ENCODE results near the gene ZBTB7C. TPM values are rescaled to one million over a fixed set of nuclear protein-coding genes. Genes with fewer than 3 reads are reported as not detected.

The ZBTB7C gene
- total and polyA plus RNA-seq, 4 experiments from 2014 or later = 0.23 TPM; not detected in 3

GRCh38 chr18:48217258-48218250, 191.6 kb downstream of the ZBTB7C start:
- Mint-ChIP-seq H3K4me3 (no peak overlapping the region), H3K27ac (no peak overlapping the region), H3K36me3 (no peaks in the 10 kb centered on the region), H3K4me1 (no peaks in the 10 kb centered on the region), H3K27me3 (peaks cover 1 to 3% of the 10 kb centered on the region in 2 donors), H3K9me3 (no peaks in the 10 kb centered on the region)
- Histone ChIP-seq H3K9me3 (ENCODE audit: control insufficient read depth in 1 of 2, low read length in 2 of 2) (no peaks in the 10 kb centered on the region), H3K36me3 (ENCODE audit: insufficient read depth, low read length) (no peaks in the 10 kb centered on the region), H3K4me1 (ENCODE audit: insufficient read depth, low read length) (peaks cover 8% of the 10 kb centered on the region), H3K27ac (ENCODE audit: low read depth, low read length) (no peak overlapping the region), H3K27me3 (ENCODE audit: insufficient read depth, low read length) (no peaks in the 10 kb centered on the region), H3K4me3 (ENCODE audit: low read length in 2 of 2) (no peak overlapping the region)
- ChIA-PET POLR2A (ENCODE audit: partially characterized antibody) (no interaction called here), CTCF (ENCODE audit: partially characterized antibody) (no interaction called here)
- intact Hi-C loops (cut with micrococcal nuclease) = no loop called here
- DNase-seq = no peak

DNA sequence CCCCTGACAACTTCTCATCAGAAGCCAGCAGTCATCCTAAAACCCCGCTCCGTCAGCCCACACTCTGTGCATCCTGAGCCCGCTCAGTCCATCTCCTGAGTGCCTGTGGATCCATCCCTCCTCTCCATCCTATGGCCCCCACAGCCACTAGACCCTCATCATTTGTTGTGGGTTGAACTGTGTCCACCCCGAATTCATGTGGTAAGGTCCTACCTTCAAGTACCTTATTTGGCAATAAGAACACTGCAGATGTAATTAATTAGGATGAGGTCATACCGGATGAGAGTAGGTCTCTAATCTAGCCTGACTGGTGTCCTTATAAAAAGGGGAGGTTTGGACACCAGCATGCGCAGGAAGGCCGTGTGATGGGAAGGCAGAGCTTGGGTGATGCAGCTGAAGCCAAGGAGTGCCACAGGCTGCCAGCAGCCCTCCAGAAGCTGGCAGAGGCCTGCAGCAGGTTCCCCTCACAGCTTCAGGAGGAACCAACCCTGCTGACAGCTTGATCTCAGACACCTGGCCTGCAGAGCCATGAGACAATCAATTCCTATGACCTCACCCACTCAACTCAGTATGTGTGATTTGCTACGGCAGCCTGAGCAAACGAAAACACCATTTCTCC, 192.4 kb downstream of the ZBTB7C start:
- H3K36me3 ChIP-seq (ENCODE audit: insufficient read depth, low read length) = no peaks in the 10 kb centered on the region
- Mint-ChIP-seq H3K36me3 (no peaks in the 10 kb centered on the region), H3K27me3 (peaks cover 1 to 3% of the 10 kb centered on the region in 2 donors), H3K9me3 (no peaks in the 10 kb centered on the region), H3K27ac (no peak overlapping the region), H3K4me1 (no peaks in the 10 kb centered on the region), H3K4me3 (no peak overlapping the region)
- ChIA-PET CTCF (ENCODE audit: partially characterized antibody) (no interaction called here), POLR2A (ENCODE audit: partially characterized antibody) (no interaction called here)
- H3K4me1 ChIP-seq (ENCODE audit: insufficient read depth, low read length) = peaks cover 3% of the 10 kb centered on the region
- H3K9me3 ChIP-seq (ENCODE audit: control insufficient read depth in 1 of 2, low read length in 2 of 2) = no peaks in the 10 kb centered on the region
- intact Hi-C loops (cut with micrococcal nuclease) = no loop called here
- H3K27ac ChIP-seq (ENCODE audit: low read depth, low read length) = no peak overlapping the region
- no peak for DNase-seq
- no peak overlapping the region for H3K4me3 ChIP-seq (ENCODE audit: low read length in 2 of 2)
- no peaks in the 10 kb centered on the region for H3K27me3 ChIP-seq (ENCODE audit: insufficient read depth, low read length)

DNA sequence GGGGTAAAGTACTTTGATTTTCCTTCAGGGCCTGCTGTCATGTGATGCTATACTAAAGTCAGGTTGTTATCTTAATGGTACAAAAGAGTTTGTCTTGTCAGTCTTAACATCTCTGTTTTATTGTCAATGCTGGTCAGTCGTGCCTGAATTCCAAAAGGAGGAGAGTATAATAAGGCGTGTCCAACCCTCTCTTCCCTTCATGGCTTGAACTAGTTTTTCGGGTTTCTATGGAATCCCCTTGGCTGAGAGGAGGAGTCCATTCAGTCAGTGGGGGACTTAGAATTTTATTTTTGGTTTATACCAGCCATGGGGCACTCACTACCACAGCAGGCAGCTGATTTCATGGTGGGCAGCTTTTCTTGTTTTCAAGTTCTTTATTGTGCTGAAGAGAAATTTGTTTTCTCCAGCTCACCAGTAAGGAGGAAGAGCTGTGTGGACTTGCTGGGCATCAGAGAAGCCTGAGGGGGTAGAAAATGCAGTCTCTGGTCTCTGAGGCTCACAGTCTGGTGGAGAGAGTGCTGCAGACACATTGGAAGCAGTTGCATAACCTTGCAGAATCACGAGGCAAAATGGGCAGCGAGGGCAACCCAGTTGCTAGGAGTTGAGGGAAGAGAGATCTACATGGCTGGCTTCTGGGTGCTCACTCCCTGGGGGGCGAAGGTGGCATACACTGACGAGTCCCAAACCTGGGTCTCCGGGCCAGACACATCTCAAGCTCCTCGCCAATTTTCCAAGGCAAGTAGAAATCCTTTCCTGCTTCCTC, 193.1 kb downstream of the ZBTB7C start:
- intact Hi-C loops (cut with micrococcal nuclease) = no loop called here
- no peaks in the 10 kb centered on the region for H3K4me1 Mint-ChIP-seq
- no peak for DNase-seq
- Histone ChIP-seq H3K27ac (ENCODE audit: low read depth, low read length) (no peak overlapping the region), H3K4me3 (ENCODE audit: low read length in 2 of 2) (no peak overlapping the region), H3K36me3 (ENCODE audit: insufficient read depth, low read length) (no peaks in the 10 kb centered on the region), H3K9me3 (ENCODE audit: control insufficient read depth in 1 of 2, low read length in 2 of 2) (no peaks in the 10 kb centered on the region), H3K27me3 (ENCODE audit: insufficient read depth, low read length) (no peaks in the 10 kb centered on the region), H3K4me1 (ENCODE audit: insufficient read depth, low read length) (no peaks in the 10 kb centered on the region)
- ChIA-PET CTCF (ENCODE audit: partially characterized antibody) (no interaction called here), POLR2A (ENCODE audit: partially characterized antibody) (no interaction called here)
- no peak overlapping the region for H3K4me3 Mint-ChIP-seq
- peaks cover 0 to 4% (median 0%) of the 10 kb centered on the region in 8 donors for H3K9me3 Mint-ChIP-seq
- no peaks in the 10 kb centered on the region for H3K36me3 Mint-ChIP-seq
- peaks cover 1 to 3% of the 10 kb centered on the region in 2 donors for H3K27me3 Mint-ChIP-seq
- H3K27ac Mint-ChIP-seq = no peak overlapping the region

DNA sequence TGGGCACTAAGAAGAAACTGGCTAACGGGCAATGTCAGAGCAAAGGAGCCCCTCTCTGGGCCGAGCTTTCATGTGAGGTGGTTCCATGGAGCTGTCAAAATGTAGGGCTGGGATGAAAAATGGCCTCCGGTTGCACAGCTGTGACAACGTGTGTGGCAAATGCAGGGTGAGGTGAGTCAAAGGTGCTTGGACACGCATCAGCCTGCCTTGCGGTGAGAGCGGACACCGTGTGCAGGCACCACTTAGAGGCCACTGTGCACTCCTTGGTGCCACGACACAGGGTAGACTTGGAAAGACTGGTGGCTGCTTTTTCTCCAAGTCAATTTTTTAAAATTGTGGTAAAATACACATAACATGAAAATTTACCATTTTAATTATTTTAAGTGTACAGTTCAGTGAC, 195.4 kb downstream of the ZBTB7C start:
- intact Hi-C loops (cut with micrococcal nuclease) = no loop called here
- H3K27ac Mint-ChIP-seq = no peak overlapping the region
- CTCF ChIA-PET (ENCODE audit: partially characterized antibody) = no interaction called here

GRCh38 chr18:48208432-48209140, 200.6 kb downstream of the ZBTB7C start:
- no peak for DNase-seq
- H3K9me3 Mint-ChIP-seq = peaks cover 0 to 16% (median under 1%) of the 10 kb centered on the region in 8 donors
- H3K36me3 ChIP-seq (ENCODE audit: insufficient read depth, low read length) = no peaks in the 10 kb centered on the region
- H3K27ac ChIP-seq (ENCODE audit: low read depth, low read length) = no peak overlapping the region
- no peaks in the 10 kb centered on the region for H3K36me3 Mint-ChIP-seq
- no peak overlapping the region for H3K27ac Mint-ChIP-seq
- no peaks in the 10 kb centered on the region for H3K4me1 ChIP-seq (ENCODE audit: insufficient read depth, low read length)
- POLR2A ChIA-PET (ENCODE audit: partially characterized antibody) = no interaction called here
- no peak overlapping the region for H3K4me3 ChIP-seq (ENCODE audit: low read length in 2 of 2)
- intact Hi-C loops (cut with micrococcal nuclease) = no loop called here
- CTCF ChIA-PET (ENCODE audit: partially characterized antibody) = no interaction called here
- H3K9me3 ChIP-seq (ENCODE audit: control insufficient read depth in 1 of 2, low read length in 2 of 2) = no peaks in the 10 kb centered on the region
- no peaks in the 10 kb centered on the region for H3K27me3 ChIP-seq (ENCODE audit: insufficient read depth, low read length)
- H3K4me1 Mint-ChIP-seq = no peaks in the 10 kb centered on the region
- peaks cover 7% of the 10 kb centered on the region in 2 donors for H3K27me3 Mint-ChIP-seq
- H3K4me3 Mint-ChIP-seq = no peak overlapping the region

More for the DNA sequence above, 195.4 kb downstream of the ZBTB7C start:
- Histone ChIP-seq H3K27ac (ENCODE audit: low read depth, low read length) (no peak overlapping the region), H3K4me3 (ENCODE audit: low read length in 2 of 2) (no peak overlapping the region), H3K36me3 (ENCODE audit: insufficient read depth, low read length) (no peaks in the 10 kb centered on the region), H3K27me3 (ENCODE audit: insufficient read depth, low read length) (no peaks in the 10 kb centered on the region), H3K4me1 (ENCODE audit: insufficient read depth, low read length) (no peaks in the 10 kb centered on the region), H3K9me3 (ENCODE audit: control insufficient read depth in 1 of 2, low read length in 2 of 2) (no peaks in the 10 kb centered on the region)
- DNase-seq = no peak
- Mint-ChIP-seq H3K4me1 (no peaks in the 10 kb centered on the region), H3K9me3 (peaks cover 0 to 16% (median under 1%) of the 10 kb centered on the region in 8 donors), H3K4me3 (no peak overlapping the region), H3K36me3 (no peaks in the 10 kb centered on the region), H3K27me3 (peaks cover 0 to 3% of the 10 kb centered on the region in 2 donors)
- POLR2A ChIA-PET (ENCODE audit: partially characterized antibody) = no interaction called here

DNA sequence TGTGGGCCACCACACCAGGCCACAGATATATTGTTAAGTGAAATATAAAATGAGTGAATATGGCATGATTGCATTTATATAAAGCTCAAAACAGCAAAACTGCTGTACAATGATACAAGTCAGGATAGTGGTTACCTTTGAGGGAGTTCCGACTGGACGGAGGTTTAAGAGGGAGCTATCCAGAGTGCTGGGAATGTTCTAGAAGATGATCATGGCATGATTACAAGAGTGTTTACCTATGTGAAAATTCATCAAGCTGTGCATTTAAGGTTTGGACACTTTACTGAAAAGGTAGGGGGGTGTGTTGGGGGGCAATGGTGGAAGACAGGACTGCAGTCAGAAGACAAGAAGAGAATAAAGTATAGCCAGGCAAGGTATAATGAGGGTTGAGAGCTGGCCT, 201.4 kb downstream of the ZBTB7C start:
- ChIA-PET CTCF (ENCODE audit: partially characterized antibody) (no interaction called here), POLR2A (ENCODE audit: partially characterized antibody) (no interaction called here)
- H3K27me3 Mint-ChIP-seq = peaks cover 7% of the 10 kb centered on the region in 2 donors
- Histone ChIP-seq H3K4me3 (ENCODE audit: low read length in 2 of 2) (no peak overlapping the region), H3K27ac (ENCODE audit: low read depth, low read length) (no peak overlapping the region), H3K36me3 (ENCODE audit: insufficient read depth, low read length) (no peaks in the 10 kb centered on the region), H3K27me3 (ENCODE audit: insufficient read depth, low read length) (no peaks in the 10 kb centered on the region), H3K9me3 (ENCODE audit: control insufficient read depth in 1 of 2, low read length in 2 of 2) (no peaks in the 10 kb centered on the region), H3K4me1 (ENCODE audit: insufficient read depth, low read length) (no peaks in the 10 kb centered on the region)
- no peak overlapping the region for H3K27ac Mint-ChIP-seq
- no peak overlapping the region for H3K4me3 Mint-ChIP-seq
- H3K36me3 Mint-ChIP-seq = no peaks in the 10 kb centered on the region
- no peak for DNase-seq
- H3K9me3 Mint-ChIP-seq = peaks cover 0 to 16% (median under 1%) of the 10 kb centered on the region in 8 donors
- no peaks in the 10 kb centered on the region for H3K4me1 Mint-ChIP-seq
- intact Hi-C loops (cut with micrococcal nuclease) = no loop called here

Measured in CD4-positive, alpha-beta memory T cell (primary cell).